Peyer's patch (tissue), 4 donors: ENCODE measurements around the gene SPATA6.

Experiments
- CTCF ChIP-seq, 6 experiments: fragments of 450-650 bp in 4 of 6; fragments of 200-600 bp in 2 of 6; sonication (generic) in 1 of 6; IDR thresholded peaks; one replicate each; pipeline ENCODE4 v1.5.1; 2017 to 2019; ENCODE audit warnings: antibody characterized with exemption in 6 of 6, mild to moderate bottlenecking in 3 of 6, moderate library complexity in 1 of 6
- POLR2A ChIP-seq, 2 donors: fragments of 450-650 bp; IDR thresholded peaks; one replicate each; pipeline ENCODE4 v1.5.1; 2017; ENCODE audit warnings: antibody characterized with exemption in 2 of 2, mild to moderate bottlenecking in 2 of 2, moderate library complexity in 2 of 2

GRCh38 chr1:48292706-48293105 is 179.3 kb downstream of the SPATA6 start:
- TF ChIP-seq CTCF (IDR thresholded peaks at IDR 0.05) (no peak), POLR2A (IDR thresholded peaks at IDR 0.05) (no peak)
